OCI-LY7 (cell line): ENCODE results near the gene NALCN.

Experiments
- CTCF ChIP-seq: fragments of 200-600 bp; sonication (generic); conservative IDR thresholded peaks from 2 replicates; pipeline ENCODE4 v1.5.1; 2014; ENCODE audit warnings: mild to moderate bottlenecking, antibody characterized with exemption, low read length, moderate library complexity, mixed read lengths
- EZH2phosphoT487 ChIP-seq: fragments of 200-600 bp; sonication (generic); IDR thresholded peaks from 2 replicates; pipeline ENCODE4 v1.6.1; 2018; ENCODE audit warnings: low read depth, borderline replicate concordance, mild to moderate bottlenecking, mixed run types, antibody characterized with exemption, low read length, moderate library complexity, mixed read lengths

DNA sequence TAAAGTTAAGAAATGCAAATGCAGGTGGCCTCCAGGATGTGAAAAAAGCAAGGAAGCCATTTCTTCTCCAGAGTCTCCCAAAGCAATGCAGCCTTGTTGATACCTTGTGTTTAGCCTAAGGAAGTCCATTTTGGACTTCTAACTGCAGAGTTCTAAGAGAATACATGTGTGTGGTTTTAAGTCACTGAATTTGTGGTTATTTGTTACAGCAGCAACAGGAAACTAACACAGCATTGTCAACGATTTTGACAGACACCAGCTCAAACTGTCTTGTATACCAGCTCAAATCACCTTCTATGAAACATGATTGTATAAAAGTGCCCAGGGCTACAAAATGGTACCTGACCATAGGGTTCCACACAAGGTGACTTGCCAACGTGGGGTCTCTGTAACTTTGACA lies 151.4 kb downstream of the NALCN start:
- TF ChIP-seq CTCF: no peak
- TF ChIP-seq EZH2phosphoT487: no peak
